K562 (cell line): ENCODE measurements around the gene C4BPB. TPM values are rescaled to one million over a fixed set of nuclear protein-coding genes. Genes with fewer than 3 reads are reported as not detected.

ENCODE experiments used
- AFF1 ChIP-seq, 2 experiments: fragments of 450-650 bp; IDR thresholded peaks; 2 replicates each; pipeline ENCODE4 v1.6.1; 2018; ENCODE audit warnings: mild to moderate bottlenecking in 2 of 2, low read depth in 1 of 2; ENCODE audit not compliant: partially characterized antibody in 2 of 2
- ASH1L ChIP-seq: fragments of 450-650 bp; IDR thresholded peaks from 2 replicates; pipeline ENCODE4 v1.6.1; 2018; ENCODE audit warnings: borderline replicate concordance, mild to moderate bottlenecking, low read depth; ENCODE audit not compliant: partially characterized antibody
- CTBP1 ChIP-seq: fragments of 450-650 bp; IDR thresholded peaks from 2 replicates; pipeline ENCODE4 v1.6.1; 2016; ENCODE audit warnings: borderline replicate concordance
- CTCF ChIP-seq, 3 experiments: IDR thresholded peaks in 2 of 3; conservative IDR thresholded peaks in 1 of 3; 2 replicates each; pipeline ENCODE4 v1.5.1; 2011 to 2012; ENCODE audit warnings: low read length in 3 of 3, mild to moderate bottlenecking in 3 of 3, control low read depth in 2 of 3, improper control_type of control experiment in 1 of 3, inconsistent platforms in 1 of 3, low read depth in 1 of 3, mixed read lengths in 1 of 3, moderate library complexity in 1 of 3; ENCODE audit not compliant: insufficient read depth in 2 of 3
- CUX1 ChIP-seq: fragments of 200-800 bp; sonication (Bioruptor generic); IDR thresholded peaks from 2 replicates; pipeline ENCODE4 v1.6.1; 2016; ENCODE audit warnings: missing genetic modification characterization, missing compliant biosample characterization
- HDAC6 ChIP-seq: IDR thresholded peaks from 2 replicates; pipeline ENCODE4 v1.6.1; 2012; ENCODE audit warnings: low read depth, mild to moderate bottlenecking, control low read depth, inconsistent platforms, low read length, moderate library complexity
- SMARCC2 ChIP-seq: fragments of 450-650 bp; IDR thresholded peaks from 2 replicates; pipeline ENCODE4 v1.6.1; 2017; ENCODE audit warnings: antibody characterized with exemption, moderate library complexity, mild to moderate bottlenecking, low read depth
- SPI1 ChIP-seq: IDR thresholded peaks from 2 replicates; pipeline ENCODE4 v1.6.1; 2011; ENCODE audit warnings: low read depth, low read length, control low read depth, borderline replicate concordance
- YY1 ChIP-seq, 3 experiments: IDR thresholded peaks; 2 replicates each; pipeline ENCODE4 v1.6.1; 2011; ENCODE audit warnings: low read length in 2 of 3, mild to moderate bottlenecking in 2 of 3, moderate library complexity in 2 of 3, borderline replicate concordance in 1 of 3, control low read depth in 1 of 3, low read depth in 1 of 3; ENCODE audit not compliant: insufficient read depth in 3 of 3, insufficient replicate concordance in 2 of 3, control insufficient read depth in 1 of 3, insufficient read length in 1 of 3; ENCODE audit errors: extremely low read depth in 1 of 3
- ZNF134 ChIP-seq: fragments of 250-450 bp; sonication (Bioruptor Pico); conservative IDR thresholded peaks from 2 replicates; pipeline ENCODE4 v1.4.0; 2020
- ZNF280B ChIP-seq: fragments of 250-450 bp; sonication (Bioruptor Pico); IDR thresholded peaks from 2 replicates; pipeline ENCODE4 v1.5.1; 2021; ENCODE audit warnings: mild to moderate bottlenecking
- polyA plus RNA-seq, 8 experiments: library from polyadenylated mRNA; depleted of rRNA in 4 of 8; stranded (reverse) in 5 of 8; unstranded in 3 of 8; fragments of >200 nt; fragmentation: Nextera tagmentation in 2 of 8; fragmentation: Illumina TruSeq in 1 of 8; extraction: Ambion mirVana in 2 of 8; extraction: Trizol in 1 of 8; gene quantifications; 2 replicates each; pipeline versions ENCODE4 v1.2.1 to v1.2.3, GENCODE V29; 2011 to 2014; ENCODE audit warnings: inconsistent platforms in 1 of 8, missing spikeins in 1 of 8
- total RNA-seq, 7 experiments: library from RNA; depleted of rRNA in 6 of 7; stranded (reverse); fragments of >200 nt in 6 of 7; fragmentation: Illumina TruSeq in 2 of 7; extraction: Trizol in 2 of 7; gene quantifications; 2 replicates each; pipeline versions ENCODE4 v1.2.1 to v1.2.3, GENCODE V29; 2011 to 2021; ENCODE audit warnings: low replicate concordance in 1 of 7

C4BPB gene
- total and polyA plus RNA-seq, 9 of the 15 experiments (the other 6 are each of a cell fraction or from before 2014, with no cell fraction given) = not detected

- TF ChIP-seq CUX1 (CRISPR knock-in tag) = no peak
- TF ChIP-seq ZNF134 (CRISPR knock-in tag) = no peak
- no peak for TF ChIP-seq YY1 (IDR thresholded peaks at IDR 0.05; ENCODE audit: borderline replicate concordance in 1 of 3, control insufficient read depth in 1 of 3, extremely low read depth in 1 of 3, insufficient read depth in 3 of 3, insufficient read length in 1 of 3, insufficient replicate concordance in 2 of 3, low read depth in 1 of 3, low read length in 2 of 3)
- no peak for TF ChIP-seq SMARCC2
- no peak for TF ChIP-seq HDAC6
- peak; percentile 89 for TF ChIP-seq SPI1
- no peak for TF ChIP-seq ASH1L
- TF ChIP-seq CTBP1 = 0 out of 2 replicates have a peak, but pooled peaks have one; percentile 10
- TF ChIP-seq CTCF (IDR thresholded peaks at IDR 0.05 in 2 of 3, conservative IDR thresholded peaks at IDR 0.05 in 1 of 3; ENCODE audit: insufficient read depth in 2 of 3, low read depth in 1 of 3, low read length in 3 of 3) = no peak
- peak in 1 of 2 experiments; percentile 95 for TF ChIP-seq AFF1 (IDR thresholded peaks at IDR 0.05; ENCODE audit: low read depth in 1 of 2, partially characterized antibody in 2 of 2)
- TF ChIP-seq ZNF280B (CRISPR knock-in tag) = no peak
Observed at GRCh38 chr1:207145401-207146058, 56.9 kb downstream of the C4BPB start (continued).
